ENCODE data around the gene PIP4K2B. TPM values are rescaled to one million over a fixed set of nuclear protein-coding genes. Genes with fewer than 3 reads are reported as not detected.
A peak's percentile ranks its signal among the peaks of the same experiment; 100 is the strongest.

The PIP4K2B gene
- total and polyA plus RNA-seq, 9 of the 15 experiments (the other 6 are each of a cell fraction or from before 2014, with no cell fraction given) = 3.7 to 29.9 (median 23.0) TPM

GRCh38 chr17:38738007-38738662 is 61.2 kb downstream of the PIP4K2B start:
- Histone ChIP-seq H3K9me1 (ENCODE audit: control insufficient read depth, insufficient read depth, low read length) (peaks cover 3% of the 10 kb centered on the region), H3K4me2 (ENCODE audit: insufficient read depth, low read length) (no peak overlapping the region), H3K9me3 (replicated peaks; ENCODE audit: control insufficient read depth, insufficient read depth, low read depth, low read length) (no peaks in the 10 kb centered on the region), H3K36me3 (ENCODE audit: control insufficient read depth, insufficient read depth, low read length) (peaks cover 71% of the 10 kb centered on the region; the same call in 2 of the 3 replicates), H3K27me3 (ENCODE audit: control insufficient read depth in 2 of 2, insufficient read depth in 2 of 2, low read length in 2 of 2) (no peaks in the 10 kb centered on the region), H4K20me1 (replicated peaks; ENCODE audit: control insufficient read depth, insufficient read depth, low read length) (peaks cover 7% of the 10 kb centered on the region; the same call in 1 of the 2 replicates), H3K9ac (ENCODE audit: insufficient read depth in 1 of 2, low read depth in 2 of 2, low read length in 2 of 2) (no peak overlapping the region), H3K4me3 (no peak overlapping the region), H3K27ac (ENCODE audit: extremely low read depth, low read depth, low read length) (no peak overlapping the region), H3K4me1 (replicated peaks in 1 of 2; ENCODE audit: control insufficient read depth in 2 of 2, insufficient read depth in 2 of 2, low read length in 2 of 2) (peaks cover 2 to 36% of the 10 kb centered on the region in 2 experiments; a peak in 3 of 5 replicates), H3K79me2 (ENCODE audit: control insufficient read depth, insufficient read depth, low read length) (peaks cover 19% of the 10 kb centered on the region), H2AFZ (ENCODE audit: low read depth, low read length) (no peak overlapping the region)
- CTCF ChIA-PET (ENCODE audit: low intra/inter-chr PET ratio) = no interaction called here
- FAIRE-seq (no peak), ATAC-seq (no peak), DNase-seq (ENCODE audit: extremely low read depth in 1 of 4, low spot score in 3 of 4) (no peak)
- WGBS (ENCODE audit: insufficient coverage, low coverage, missing lambda C conversion rate) = 91% methylated on average over 14 of the region's 14 CpGs
- in situ Hi-C loops (cut with MboI) = no loop called here
- POLR2A ChIA-PET = no interaction called here
- intact Hi-C loops (cut with micrococcal nuclease) = no loop called here
- BruUV-seq (replicated peaks) = no TSS peak
- TF ChIP-seq CBX2 (IDR thresholded peaks at IDR 0.05; ENCODE audit: insufficient read depth, low read length, poor library complexity, severe bottlenecking) (no peak), PRDM10 (IDR thresholded peaks at IDR 0.05; ENCODE audit: partially characterized antibody) (peak; percentile 28), SMARCC2 (IDR thresholded peaks at IDR 0.05; ENCODE audit: low read depth) (no peak), POLR2G (IDR thresholded peaks at IDR 0.05; ENCODE audit: low read depth, low read length) (peak; percentile 42)
